ENCODE data around the gene PLCH2. TPM values are rescaled to one million over a fixed set of nuclear protein-coding genes. Genes with fewer than 3 reads are reported as not detected.

PLCH2 gene
- total RNA-seq, 4 donors from 2014 or later, result 1.00 to 7.3 (median 4.6) TPM

- peaks cover 20% of the 10 kb centered on the region for H3K27me3 ChIP-seq
- peaks cover 7 to 53% (median 44%) of the 10 kb centered on the region in 4 donors for H3K4me1 ChIP-seq
- intact Hi-C loops (cut with DNase I; ENCODE audit: low total_unique reads) (loop anchor here (5.0 kb wide), 1 partner anchor 64 kb away; the partner anchor contains the start of gene PLCH2), in situ Hi-C loops (cut with MboI; ENCODE audit: low pct_ligation_motif_present in 1 of 4, low pct_unique_long_range_greater_than_20kb in 1 of 4, low sequenced_read_pairs in 3 of 4) (loop anchor here in 1 of 4 donors (10.0 to 25.0 kb wide), 2 partner anchors 126 to 354 kb away; partner anchors contain the start of genes FAAP20 and PEX10)
- no peaks in the 10 kb centered on the region for H3K36me3 ChIP-seq
- H3K27ac ChIP-seq, result peak overlapping the region in 2 of 4 donors; percentile 15 to 44
- no peaks in the 10 kb centered on the region for H3K9me3 ChIP-seq
- TF ChIP-seq POLR2AphosphoS5 (IDR thresholded peaks at IDR 0.05), result no peak
- TF ChIP-seq POLR2A (IDR thresholded peaks at IDR 0.05), result no peak
- TF ChIP-seq EP300 (IDR thresholded peaks at IDR 0.05; ENCODE audit: low read depth), result no peak
- no peak for TF ChIP-seq CTCF (IDR thresholded peaks at IDR 0.05)
- DNase-seq, result no peak
- 30% methylated on average over 12 of the region's 39 CpGs; no CpG with 5 or more reads in 1 of the 2 donors for WGBS, 2 donors (ENCODE audit: low coverage in 1 of 2)
- H3K4me3 ChIP-seq, result no peak overlapping the region
These were observed 64.9 kb downstream of the PLCH2 start for GRCh38 chr1:2540816-2541492.

GRCh38 chr1:2541619-2542245, 65.6 kb downstream of the PLCH2 start:
- 62% methylated on average over 25 of the region's 25 CpGs; no CpG with 5 or more reads in 1 of the 2 donors for WGBS, 2 donors (ENCODE audit: low coverage in 1 of 2)
- H3K27me3 ChIP-seq, result peaks cover 17% of the 10 kb centered on the region
- DNase-seq, result peak; percentile 93
- in situ Hi-C loops (cut with MboI; ENCODE audit: low pct_ligation_motif_present in 1 of 4, low pct_unique_long_range_greater_than_20kb in 1 of 4, low sequenced_read_pairs in 3 of 4) (loop anchor here in 1 of 4 donors (10.0 to 25.0 kb wide), 2 partner anchors 127 to 354 kb away; partner anchors contain the start of genes FAAP20 and PEX10), intact Hi-C loops (cut with DNase I; ENCODE audit: low total_unique reads) (loop anchor here (5.0 kb wide), 1 partner anchor 64 kb away; the partner anchor contains the start of gene PLCH2)
- H3K9me3 ChIP-seq, result no peaks in the 10 kb centered on the region
- no peak overlapping the region for H3K4me3 ChIP-seq
- TF ChIP-seq POLR2AphosphoS5 (IDR thresholded peaks at IDR 0.05) (peak in 2 of 3 donors; percentile 41 to 46), EP300 (IDR thresholded peaks at IDR 0.05; ENCODE audit: low read depth) (no peak)
- H3K4me1 ChIP-seq, result peaks cover 7 to 59% (median 49%) of the 10 kb centered on the region in 4 donors
- H3K27ac ChIP-seq, result peak overlapping the region in 2 of 4 donors; percentile 19 to 44
- no peaks in the 10 kb centered on the region for H3K36me3 ChIP-seq

GRCh38 chr1:2542246-2542915, 66.3 kb downstream of the PLCH2 start:
- no peak overlapping the region for H3K4me3 ChIP-seq
- H3K9me3 ChIP-seq, result no peaks in the 10 kb centered on the region
- no peaks in the 10 kb centered on the region for H3K36me3 ChIP-seq
- 70% methylated on average over 11 of the region's 11 CpGs; no CpG with 5 or more reads in 1 of the 2 donors for WGBS, 2 donors (ENCODE audit: low coverage in 1 of 2)
- H3K27ac ChIP-seq, result peak overlapping the region in 2 of 4 donors; percentile 19 to 36
- in situ Hi-C loops (cut with MboI; ENCODE audit: low pct_ligation_motif_present in 1 of 4, low pct_unique_long_range_greater_than_20kb in 1 of 4, low sequenced_read_pairs in 3 of 4) (loop anchor here in 1 of 4 donors (10.0 to 25.0 kb wide), 2 partner anchors 128 to 355 kb away; partner anchors contain the start of genes FAAP20 and PEX10), intact Hi-C loops (cut with DNase I; ENCODE audit: low total_unique reads) (loop anchor here (5.0 kb wide), 1 partner anchor 65 kb away; the partner anchor contains the start of gene PLCH2)
- peaks cover 10 to 62% (median 50%) of the 10 kb centered on the region in 4 donors for H3K4me1 ChIP-seq
- TF ChIP-seq EP300 (IDR thresholded peaks at IDR 0.05; ENCODE audit: low read depth) (no peak), CTCF (IDR thresholded peaks at IDR 0.05) (no peak), POLR2A (IDR thresholded peaks at IDR 0.05) (no peak), POLR2AphosphoS5 (IDR thresholded peaks at IDR 0.05) (no peak)
- peaks cover 17% of the 10 kb centered on the region for H3K27me3 ChIP-seq
- DNase-seq, result no peak

GRCh38 chr1:2543543-2544092, 67.5 kb downstream of the PLCH2 start:
- Histone ChIP-seq H3K27ac (peak overlapping the region in 2 of 4 donors; percentile 5 to 96), H3K9me3 (no peaks in the 10 kb centered on the region), H3K4me1 (peaks cover 20 to 72% (median 62%) of the 10 kb centered on the region in 4 donors), H3K27me3 (peaks cover 17% of the 10 kb centered on the region), H3K36me3 (no peaks in the 10 kb centered on the region), H3K4me3 (no peak overlapping the region)
- no peak for TF ChIP-seq POLR2A (IDR thresholded peaks at IDR 0.05)
- no peak for TF ChIP-seq POLR2AphosphoS5 (IDR thresholded peaks at IDR 0.05)
- no peak for TF ChIP-seq EP300 (IDR thresholded peaks at IDR 0.05; ENCODE audit: low read depth)
- TF ChIP-seq CTCF (IDR thresholded peaks at IDR 0.05), result no peak
- intact Hi-C loops (cut with DNase I; ENCODE audit: low total_unique reads), result loop anchor here (5.0 kb wide), 1 partner anchor 66 kb away; the partner anchor contains the start of gene PLCH2
- WGBS, 2 donors (ENCODE audit: low coverage in 1 of 2), result 13 to 35% methylated on average over 3 to 16 of the region's 26 CpGs
- in situ Hi-C loops (cut with MboI; ENCODE audit: low pct_ligation_motif_present in 1 of 4, low pct_unique_long_range_greater_than_20kb in 1 of 4, low sequenced_read_pairs in 3 of 4), result loop anchor here in 1 of 4 donors (10.0 to 25.0 kb wide), 2 partner anchors 129 to 356 kb away; partner anchors contain the start of genes FAAP20 and PEX10
- DNase-seq, result peak; percentile 43

Data from transverse colon (tissue), 4 donors.